ENCODE measurements around the gene SLC6A2. TPM values are rescaled to one million over a fixed set of nuclear protein-coding genes. Genes with fewer than 3 reads are reported as not detected.

Gene SLC6A2
- total and polyA plus RNA-seq, 9 of the 15 experiments (the other 6 are each of a cell fraction or from before 2014, with no cell fraction given), result not detected

DNA sequence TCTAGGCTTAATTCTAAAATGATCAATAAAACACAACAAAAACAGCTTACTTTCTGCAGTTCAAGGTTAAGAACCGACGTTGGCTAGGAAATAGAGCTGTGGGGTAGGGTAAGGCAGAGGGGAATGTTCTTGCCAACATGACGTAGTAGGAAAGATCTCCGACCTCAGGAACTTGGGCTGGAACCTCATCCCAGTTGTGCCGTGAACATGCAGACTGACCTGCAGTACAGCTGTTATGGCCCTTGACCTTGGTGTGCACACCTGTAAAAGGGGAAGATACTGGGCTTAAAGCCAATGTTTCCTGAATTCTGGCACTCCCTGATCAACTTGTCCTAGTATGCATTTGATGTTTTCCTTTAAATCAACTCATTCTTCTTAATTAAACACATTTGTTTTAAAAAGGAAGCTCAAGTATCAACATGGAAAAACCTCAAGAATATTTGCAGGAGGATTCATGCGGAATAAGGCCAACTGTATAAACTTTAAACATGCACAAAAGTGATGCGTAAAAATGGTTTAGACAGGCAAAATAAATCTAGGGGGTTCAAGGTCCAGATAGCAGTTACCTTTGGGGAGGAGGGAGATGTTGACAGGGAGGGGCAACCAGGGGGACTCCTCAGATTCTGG, 14.2 kb upstream of the SLC6A2 start:
- no TSS peak for BruUV-seq (replicated peaks)
- no peak overlapping the region for H3K4me3 ChIP-seq
- 2% methylated on average over 7 of the region's 7 CpGs for WGBS (ENCODE audit: insufficient coverage, low coverage, missing lambda C conversion rate)
- FAIRE-seq (no peak), DNase-seq (ENCODE audit: extremely low read depth in 1 of 4, low spot score in 3 of 4) (no peak), ATAC-seq (no peak)
- H3K36me3 ChIP-seq (ENCODE audit: control insufficient read depth, insufficient read depth, low read length), result no peaks in the 10 kb centered on the region
- H2AFZ ChIP-seq (ENCODE audit: low read depth, low read length), result no peak overlapping the region
- ChIA-PET POLR2A (interaction anchor here (0.6 to 0.7 kb wide), 3 partner anchors 49 to 631 kb away, joined by 3 read pairs; no protein-coding TSS in a partner anchor), CTCF (ENCODE audit: low intra/inter-chr PET ratio) (interaction anchor here (2.0 to 2.1 kb wide), 2 partner anchors 98 to 176 kb away, joined by 5 to 10 read pairs; no protein-coding TSS in a partner anchor)
- H3K4me1 ChIP-seq (replicated peaks in 1 of 2; ENCODE audit: control insufficient read depth in 2 of 2, insufficient read depth in 2 of 2, low read length in 2 of 2), result no peaks in the 10 kb centered on the region
- H3K27ac ChIP-seq (ENCODE audit: extremely low read depth, low read depth, low read length), result no peak overlapping the region
- H3K27me3 ChIP-seq (ENCODE audit: control insufficient read depth in 2 of 2, insufficient read depth in 2 of 2, low read length in 2 of 2), result peaks cover 10 to 17% of the 10 kb centered on the region in 2 experiments; a peak in 4 of 5 replicates
- intact Hi-C loops (cut with micrococcal nuclease) (loop anchor here (5.0 to 10.0 kb wide), 4 partner anchors 61 to 203 kb away; no protein-coding TSS in a partner anchor), in situ Hi-C loops (cut with MboI) (no loop called here)
- H3K9me3 ChIP-seq (replicated peaks; ENCODE audit: control insufficient read depth, insufficient read depth, low read depth, low read length), result no peaks in the 10 kb centered on the region
- H3K4me2 ChIP-seq (ENCODE audit: insufficient read depth, low read length), result no peak overlapping the region
- H4K20me1 ChIP-seq (replicated peaks; ENCODE audit: control insufficient read depth, insufficient read depth, low read length), result no peaks in the 10 kb centered on the region
- H3K9ac ChIP-seq (ENCODE audit: insufficient read depth in 1 of 2, low read depth in 2 of 2, low read length in 2 of 2), result no peak overlapping the region
- no peaks in the 10 kb centered on the region for H3K79me2 ChIP-seq (ENCODE audit: control insufficient read depth, insufficient read depth, low read length)
- H3K9me1 ChIP-seq (ENCODE audit: control insufficient read depth, insufficient read depth, low read length), result no peaks in the 10 kb centered on the region
- TF ChIP-seq ZNF561 (CRISPR knock-in tag; conservative IDR thresholded peaks at IDR 0.05) (no peak), TEAD1 (CRISPR knock-in tag; IDR thresholded peaks at IDR 0.05) (no peak), TAF9B (IDR thresholded peaks at IDR 0.05; ENCODE audit: partially characterized antibody) (no peak), SRSF1 (IDR thresholded peaks at IDR 0.05; ENCODE audit: low read depth, low read length) (no peak), MED1 (CRISPR knock-in tag; IDR thresholded peaks at IDR 0.05; ENCODE audit: borderline replicate concordance) (no peak), ZNF518B (CRISPR knock-in tag; IDR thresholded peaks at IDR 0.05) (no peak), WHSC1 (IDR thresholded peaks at IDR 0.05; ENCODE audit: low read length) (no peak), NCOA1 (IDR thresholded peaks at IDR 0.05; ENCODE audit: low read depth) (no peak), PHF21A (IDR thresholded peaks at IDR 0.05; ENCODE audit: borderline replicate concordance, low read depth) (no peak), PCBP1 (IDR thresholded peaks at IDR 0.05; ENCODE audit: low read depth, low read length, poor library complexity, severe bottlenecking) (no peak)
- TF ChIP-seq, protein P1, sequence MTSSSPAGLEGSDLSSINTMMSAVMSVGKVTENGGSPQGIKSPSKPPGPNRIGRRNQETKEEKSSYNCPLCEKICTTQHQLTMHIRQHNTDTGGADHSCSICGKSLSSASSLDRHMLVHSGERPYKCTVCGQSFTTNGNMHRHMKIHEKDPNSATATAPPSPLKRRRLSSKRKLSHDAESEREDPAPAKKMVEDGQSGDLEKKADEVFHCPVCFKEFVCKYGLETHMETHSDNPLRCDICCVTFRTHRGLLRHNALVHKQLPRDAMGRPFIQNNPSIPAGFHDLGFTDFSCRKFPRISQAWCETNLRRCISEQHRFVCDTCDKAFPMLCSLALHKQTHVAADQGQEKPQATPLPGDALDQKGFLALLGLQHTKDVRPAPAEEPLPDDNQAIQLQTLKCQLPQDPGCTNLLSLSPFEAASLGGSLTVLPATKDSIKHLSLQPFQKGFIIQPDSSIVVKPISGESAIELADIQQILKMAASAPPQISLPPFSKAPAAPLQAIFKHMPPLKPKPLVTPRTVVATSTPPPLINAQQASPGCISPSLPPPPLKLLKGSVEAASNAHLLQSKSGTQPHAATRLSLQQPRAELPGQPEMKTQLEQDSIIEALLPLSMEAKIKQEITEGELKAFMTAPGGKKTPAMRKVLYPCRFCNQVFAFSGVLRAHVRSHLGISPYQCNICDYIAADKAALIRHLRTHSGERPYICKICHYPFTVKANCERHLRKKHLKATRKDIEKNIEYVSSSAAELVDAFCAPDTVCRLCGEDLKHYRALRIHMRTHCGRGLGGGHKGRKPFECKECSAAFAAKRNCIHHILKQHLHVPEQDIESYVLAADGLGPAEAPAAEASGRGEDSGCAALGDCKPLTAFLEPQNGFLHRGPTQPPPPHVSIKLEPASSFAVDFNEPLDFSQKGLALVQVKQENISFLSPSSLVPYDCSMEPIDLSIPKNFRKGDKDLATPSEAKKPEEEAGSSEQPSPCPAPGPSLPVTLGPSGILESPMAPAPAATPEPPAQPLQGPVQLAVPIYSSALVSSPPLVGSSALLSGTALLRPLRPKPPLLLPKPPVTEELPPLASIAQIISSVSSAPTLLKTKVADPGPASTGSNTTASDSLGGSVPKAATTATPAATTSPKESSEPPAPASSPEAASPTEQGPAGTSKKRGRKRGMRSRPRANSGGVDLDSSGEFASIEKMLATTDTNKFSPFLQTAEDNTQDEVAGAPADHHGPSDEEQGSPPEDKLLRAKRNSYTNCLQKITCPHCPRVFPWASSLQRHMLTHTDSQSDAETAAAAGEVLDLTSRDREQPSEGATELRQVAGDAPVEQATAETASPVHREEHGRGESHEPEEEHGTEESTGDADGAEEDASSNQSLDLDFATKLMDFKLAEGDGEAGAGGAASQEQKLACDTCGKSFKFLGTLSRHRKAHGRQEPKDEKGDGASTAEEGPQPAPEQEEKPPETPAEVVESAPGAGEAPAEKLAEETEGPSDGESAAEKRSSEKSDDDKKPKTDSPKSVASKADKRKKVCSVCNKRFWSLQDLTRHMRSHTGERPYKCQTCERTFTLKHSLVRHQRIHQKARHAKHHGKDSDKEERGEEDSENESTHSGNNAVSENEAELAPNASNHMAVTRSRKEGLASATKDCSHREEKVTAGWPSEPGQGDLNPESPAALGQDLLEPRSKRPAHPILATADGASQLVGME (CRISPR knock-in tag; IDR thresholded peaks at IDR 0.05), result no peak

Data from K562 (cell line).